Right lobe of liver (tissue), 4 donors: ENCODE data around the gene HOMER2.

Experiments used
- POLR2A ChIP-seq: fragments of 450-650 bp; IDR thresholded peaks from one replicate; pipeline ENCODE4 v1.6.1; 2017; ENCODE audit warnings: antibody characterized with exemption, mild to moderate bottlenecking
- TF ChIP-seq, protein P1 (sequence below), 4 donors: fragments of 200-600 bp in 3 of 4; fragments of 450-650 bp in 1 of 4; IDR thresholded peaks; one replicate each; pipeline versions ENCODE4 v1.5.1 to v1.8.0; 2016 to 2022; ENCODE audit warnings: antibody characterized with exemption in 4 of 4, mild to moderate bottlenecking in 2 of 4
- donor health status: DM: no; HTN: no; CAD: no.
- donor health status: DM: no; HTN: no; CAD: no.
- donor health status: DM: no; HTN: yes; CAD: no.

DNA sequence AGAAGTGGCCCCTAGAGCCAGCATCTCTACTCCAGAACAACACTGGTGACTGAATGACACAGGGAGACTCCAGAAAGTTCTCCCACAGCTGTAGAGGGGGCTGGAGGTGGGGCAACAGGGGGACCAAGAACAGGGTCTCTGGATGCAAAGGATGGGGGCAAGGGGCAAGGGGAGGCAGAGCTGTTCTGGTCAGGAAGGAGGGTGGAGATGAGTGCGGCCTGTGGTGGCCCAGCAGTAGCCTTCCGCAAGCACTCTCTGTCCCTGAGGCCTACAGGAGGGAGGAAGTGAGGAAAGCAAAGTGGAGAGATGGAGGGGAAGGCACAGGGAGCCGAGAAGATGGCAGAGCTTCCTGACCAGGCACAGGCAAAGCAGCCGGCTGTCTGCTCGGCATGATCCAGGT is 56.5 kb downstream of the HOMER2 start:
- TF ChIP-seq, protein P1, sequence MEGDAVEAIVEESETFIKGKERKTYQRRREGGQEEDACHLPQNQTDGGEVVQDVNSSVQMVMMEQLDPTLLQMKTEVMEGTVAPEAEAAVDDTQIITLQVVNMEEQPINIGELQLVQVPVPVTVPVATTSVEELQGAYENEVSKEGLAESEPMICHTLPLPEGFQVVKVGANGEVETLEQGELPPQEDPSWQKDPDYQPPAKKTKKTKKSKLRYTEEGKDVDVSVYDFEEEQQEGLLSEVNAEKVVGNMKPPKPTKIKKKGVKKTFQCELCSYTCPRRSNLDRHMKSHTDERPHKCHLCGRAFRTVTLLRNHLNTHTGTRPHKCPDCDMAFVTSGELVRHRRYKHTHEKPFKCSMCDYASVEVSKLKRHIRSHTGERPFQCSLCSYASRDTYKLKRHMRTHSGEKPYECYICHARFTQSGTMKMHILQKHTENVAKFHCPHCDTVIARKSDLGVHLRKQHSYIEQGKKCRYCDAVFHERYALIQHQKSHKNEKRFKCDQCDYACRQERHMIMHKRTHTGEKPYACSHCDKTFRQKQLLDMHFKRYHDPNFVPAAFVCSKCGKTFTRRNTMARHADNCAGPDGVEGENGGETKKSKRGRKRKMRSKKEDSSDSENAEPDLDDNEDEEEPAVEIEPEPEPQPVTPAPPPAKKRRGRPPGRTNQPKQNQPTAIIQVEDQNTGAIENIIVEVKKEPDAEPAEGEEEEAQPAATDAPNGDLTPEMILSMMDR (IDR thresholded peaks at IDR 0.05): no peak
- no peak for TF ChIP-seq POLR2A
